HepG2 (cell line): Measurements from ENCODE around the gene VEPH1. TPM values are rescaled to one million over a fixed set of nuclear protein-coding genes. Genes with fewer than 3 reads are reported as not detected.

ENCODE experiments used
- ATAC-seq: fragments of 200-7000 bp; cut with Tn5 transposase; 3 replicates; pipeline ENCODE4 v1.9.1; 2020; ENCODE audit warnings: mild to moderate bottlenecking, moderate library complexity
- BruUV-seq: library from RNA; stranded (reverse); fragments of 400-500 nt; replicated peaks from 2 replicates; lab custom pipeline; 2021; lab: Mats Ljungman, UMichigan
- CTCF ChIA-PET: fragments of 300-600 bp; formaldehyde crosslinking; extraction: SDS; loops from one replicate; lab custom pipeline; 2021; ENCODE audit warnings: low total read pairs, inconsistent platforms, low intra/inter-chr PET ratio; lab: Yijun Ruan, JAX
- POLR2A ChIA-PET: fragments of 350-600 bp; sonication (Branson Sonifier 250); formaldehyde crosslinking; loops from one replicate; lab custom pipeline; 2020; ENCODE audit warnings: antibody characterized with exemption, inconsistent platforms; lab: Yijun Ruan, JAX
- DNase-seq: peaks from one replicate; pipeline ENCODE4 v3.0.0-alpha.2; 2015; ENCODE audit warnings: low spot score
- FAIRE-seq: peaks from 3 replicates; lab custom pipeline; 2011; peaks lifted over from hg19 to GRCh38; lab: Jason Lieb, UNC
- H2AFZ ChIP-seq: one replicate; pipeline ENCODE4 v1.6.1; 2011; ENCODE audit warnings: low read length, inconsistent platforms
- H3K27ac ChIP-seq: fragments of 300-600 bp; 3 replicates; pipeline ENCODE4 v1.8.0; 2011; ENCODE audit warnings: mixed run types, mild to moderate bottlenecking, mixed read lengths, low read length, inconsistent platforms; ENCODE audit not compliant: insufficient read depth; ENCODE audit errors: extremely low read length
- H3K27me3 ChIP-seq, 2 experiments: fragments of 200-600 bp in 1 of 2; 2 replicates in 1 of 2; 3 replicates in 1 of 2; pipeline versions ENCODE4 v1.6.0 to v1.8.0; 2011; ENCODE audit warnings: low read length in 2 of 2, mild to moderate bottlenecking in 2 of 2, moderate library complexity in 2 of 2, inconsistent platforms in 1 of 2; ENCODE audit not compliant: insufficient read depth in 2 of 2, control insufficient read depth in 1 of 2
- H3K36me3 ChIP-seq, 2 experiments: fragments of 200-600 bp in 1 of 2; replicated peaks in 1 of 2; 2 replicates in 1 of 2; 3 replicates in 1 of 2; pipeline versions ENCODE4 v1.5.1 to v1.8.0; 2011; ENCODE audit warnings: low read length in 2 of 2, inconsistent platforms in 1 of 2; ENCODE audit not compliant: insufficient read depth in 2 of 2, control insufficient read depth in 1 of 2
- H3K4me1 ChIP-seq: 2 replicates; pipeline ENCODE4 v1.5.1; 2012; ENCODE audit warnings: low read length, inconsistent platforms; ENCODE audit not compliant: insufficient read depth
- H3K4me2 ChIP-seq: 2 replicates; pipeline ENCODE4 v1.6.0; 2011; ENCODE audit warnings: low read depth, low read length, inconsistent platforms
- H3K4me3 ChIP-seq, 3 experiments: fragments of 200-600 bp in 1 of 3; sonication (generic), shearing (Covaris generic) in 1 of 3; replicated peaks in 1 of 3; 2 replicates each; pipeline ENCODE4 v1.5.1; 2011 to 2016; ENCODE audit warnings: low read length in 3 of 3, inconsistent platforms in 2 of 3, low read depth in 2 of 3, mild to moderate bottlenecking in 2 of 3, control low read depth in 1 of 3, mixed read lengths in 1 of 3; ENCODE audit not compliant: insufficient read depth in 1 of 3
- H3K79me2 ChIP-seq: one replicate; pipeline ENCODE4 v1.6.1; 2011; ENCODE audit warnings: low read length, inconsistent platforms; ENCODE audit not compliant: insufficient read depth
- H3K9ac ChIP-seq: 2 replicates; pipeline ENCODE4 v1.6.0; 2011; ENCODE audit warnings: mild to moderate bottlenecking, low read depth, low read length, inconsistent platforms; ENCODE audit not compliant: insufficient read depth
- H3K9me3 ChIP-seq: 2 replicates; pipeline ENCODE4 v1.5.1; 2012; ENCODE audit warnings: mild to moderate bottlenecking, low read length
- H4K20me1 ChIP-seq: 2 replicates; pipeline ENCODE4 v1.6.0; 2011; ENCODE audit warnings: inconsistent platforms, mild to moderate bottlenecking, low read length, moderate library complexity; ENCODE audit not compliant: insufficient read depth
- DNMT3B ChIP-seq: conservative IDR thresholded peaks from 2 replicates; pipeline ENCODE4 v1.6.1; 2016; ENCODE audit warnings: missing biosample characterization, control low read depth
- E2F2 ChIP-seq: sonication (generic); formaldehyde crosslinking; IDR thresholded peaks from 2 replicates; pipeline ENCODE4 v1.4.0; 2020; ENCODE audit warnings: missing genetic modification reagents, borderline replicate concordance
- HNRNPLL ChIP-seq: fragments of 200-400 bp; formaldehyde crosslinking; IDR thresholded peaks from 2 replicates; pipeline ENCODE4 v1.6.1; 2017; ENCODE audit warnings: mild to moderate bottlenecking, low read depth, low read length; ENCODE audit not compliant: poor library complexity, severe bottlenecking
- IKZF1 ChIP-seq: fragments of 450-650 bp; IDR thresholded peaks from 2 replicates; pipeline ENCODE4 v1.7.1; 2016
- MXD3 ChIP-seq: IDR thresholded peaks from 2 replicates; pipeline ENCODE4 v1.6.1; 2016; ENCODE audit warnings: mild to moderate bottlenecking, missing biosample characterization, missing genetic modification reagents
- NFRKB ChIP-seq: fragments of 450-650 bp; IDR thresholded peaks from 2 replicates; pipeline ENCODE4 v1.6.1; 2017
- RELA ChIP-seq: sonication (generic); formaldehyde crosslinking; IDR thresholded peaks from 2 replicates; pipeline ENCODE4 v1.4.0; 2020; ENCODE audit warnings: missing genetic modification reagents
- REPIN1 ChIP-seq: sonication (generic); formaldehyde crosslinking; IDR thresholded peaks from 2 replicates; pipeline ENCODE4 v1.8.0; 2022; ENCODE audit warnings: missing genetic modification reagents, low read depth, mild to moderate bottlenecking, borderline replicate concordance
- ZC3H13 ChIP-seq: sonication (generic); formaldehyde crosslinking; IDR thresholded peaks from 2 replicates; pipeline ENCODE4 v1.8.1; 2023; ENCODE audit warnings: mild to moderate bottlenecking, missing genetic modification reagents, moderate library complexity
- ZFP41 ChIP-seq: sonication (generic); formaldehyde crosslinking; IDR thresholded peaks from 2 replicates; pipeline ENCODE4 v1.4.0; 2020; ENCODE audit warnings: mild to moderate bottlenecking, missing genetic modification reagents, borderline replicate concordance
- ZMYM4 ChIP-seq: sonication (generic); formaldehyde crosslinking; IDR thresholded peaks from 2 replicates; pipeline ENCODE4 v1.8.1; 2023; ENCODE audit warnings: mild to moderate bottlenecking, missing genetic modification reagents
- ZNF232 ChIP-seq: sonication (generic); formaldehyde crosslinking; IDR thresholded peaks from 2 replicates; pipeline ENCODE4 v1.4.0; 2020; ENCODE audit warnings: missing genetic modification reagents, borderline replicate concordance
- ZNF274 ChIP-seq: sonication (generic); formaldehyde crosslinking; IDR thresholded peaks from 2 replicates; pipeline ENCODE4 v1.5.1; 2020; ENCODE audit warnings: mild to moderate bottlenecking, missing genetic modification reagents
- ZNF546 ChIP-seq: sonication (generic); formaldehyde crosslinking; conservative IDR thresholded peaks from 2 replicates; pipeline ENCODE4 v1.8.1; 2023; ENCODE audit warnings: mild to moderate bottlenecking, missing genetic modification reagents
- ZNF644 ChIP-seq: IDR thresholded peaks from 2 replicates; pipeline ENCODE4 v1.6.1; 2016; ENCODE audit warnings: low read depth
- ZNF674 ChIP-seq: sonication (generic); formaldehyde crosslinking; IDR thresholded peaks from 2 replicates; pipeline ENCODE4 v1.5.0; 2020; ENCODE audit warnings: low read depth, mild to moderate bottlenecking, missing genetic modification reagents
- ZNF713 ChIP-seq: sonication (generic); formaldehyde crosslinking; IDR thresholded peaks from 2 replicates; pipeline ENCODE4 v1.4.0; 2020; ENCODE audit warnings: mild to moderate bottlenecking, missing genetic modification reagents
- ZNF772 ChIP-seq: sonication (generic); formaldehyde crosslinking; IDR thresholded peaks from 2 replicates; pipeline ENCODE4 v1.5.0; 2020; ENCODE audit warnings: mild to moderate bottlenecking, missing genetic modification reagents
- WGBS: methylation state at CpG from one replicate; pipeline ENCODE4 v1.1.6; 2017; ENCODE audit warnings: low lambda C conversion rate; 5-methylcytosine and 5-hydroxymethylcytosine counted together
- in situ Hi-C: cut with HindIII; loops from 2 replicates; pipeline ENCODE4 v1.10.0; 2017; ENCODE audit warnings: low pct_unique_long_range_greater_than_20kb; ENCODE audit not compliant: extremely low pct_ligation_motif_present
- intact Hi-C: fragments of 100-400 bp; cut with micrococcal nuclease; formaldehyde crosslinking; loops from one replicate; pipeline ENCODE4 v1.10.0; 2022; ENCODE audit not compliant: unreplicated experiment
- polyA plus RNA-seq, 8 experiments: library from polyadenylated mRNA; depleted of rRNA in 3 of 8; stranded (reverse) in 7 of 8; unstranded in 1 of 8; fragments of >200 nt; fragmentation: Illumina TruSeq in 4 of 8; extraction: Trizol in 4 of 8; gene quantifications; 2 replicates each; pipeline versions ENCODE4 v1.2.1 to v1.2.3, GENCODE V29; 2011 to 2016; ENCODE audit warnings: low read depth in 4 of 8, missing spikeins in 1 of 8, mixed read lengths in 1 of 8; ENCODE audit not compliant: insufficient read depth in 1 of 8
- total RNA-seq, 5 experiments: library from RNA; depleted of rRNA; stranded (reverse); fragments of >200 nt; fragmentation: Illumina TruSeq; extraction: Trizol; gene quantifications; 2 replicates each; pipeline ENCODE4 v1.2.3, GENCODE V29; 2016; ENCODE audit warnings: low read depth in 1 of 5
- TF ChIP-seq, protein P1 (sequence below): IDR thresholded peaks from 2 replicates; pipeline ENCODE4 v1.6.1; 2016; ENCODE audit warnings: missing compliant biosample characterization, missing genetic modification reagents, borderline replicate concordance

VEPH1 gene
- total and polyA plus RNA-seq, 2 of the 13 experiments (the other 11 are each of a cell fraction or from before 2014, with no cell fraction given), result not detected

- H4K20me1 ChIP-seq, result no peaks in the 10 kb centered on the region
- in situ Hi-C loops, result no loop called here
- no peak overlapping the region for H3K4me3 ChIP-seq
- no peaks in the 10 kb centered on the region for H3K79me2 ChIP-seq
- no peak overlapping the region for H2AFZ ChIP-seq
- CTCF ChIA-PET, result no interaction called here
- intact Hi-C loops, result no loop called here
- no peak for TF ChIP-seq ZNF713
- TF ChIP-seq DNMT3B (CRISPR knock-in tag), result no peak
- TF ChIP-seq IKZF1, result no peak
- TF ChIP-seq, all 625 proteins: peak for 0
- Histone ChIP-seq H3K27me3 (no peaks in the 10 kb centered on the region), H3K36me3 (no peaks in the 10 kb centered on the region), H3K27ac (no peak overlapping the region), H3K4me1 (no peaks in the 10 kb centered on the region), H3K9me3 (no peaks in the 10 kb centered on the region), H3K4me2 (no peak overlapping the region), H3K9ac (no peak overlapping the region)
- no peak for FAIRE-seq
- ATAC-seq, result no peak
- no peak for DNase-seq
- no TSS peak for BruUV-seq
- 2% methylated on average over 2 of the region's 2 CpGs for WGBS
- POLR2A ChIA-PET, result no interaction called here
Measured at GRCh38 chr3:157360044-157360443, 143.2 kb downstream of the VEPH1 start.

DNA sequence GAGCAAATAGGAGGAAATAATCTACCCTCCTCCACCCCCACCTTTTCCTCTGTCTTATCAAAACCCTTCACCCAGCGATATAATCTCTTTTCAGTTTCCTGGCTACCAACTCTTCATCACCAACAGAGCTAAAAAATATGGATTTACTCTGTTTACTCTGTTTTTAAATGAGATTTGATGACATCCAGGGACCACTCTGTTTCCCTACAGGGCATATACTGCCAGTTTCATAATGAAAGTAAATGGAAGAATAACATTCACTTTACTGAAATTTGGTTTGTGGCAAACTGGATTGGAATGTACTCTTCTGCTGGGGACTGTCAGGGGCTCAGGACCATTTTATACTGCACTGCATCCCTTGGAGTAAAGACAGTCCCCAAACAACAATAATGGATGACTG lies 146.7 kb downstream of the VEPH1 start:
- 0% methylated on average over 1 of the region's 1 CpG for WGBS
- ChIA-PET CTCF (no interaction called here), POLR2A (no interaction called here)
- Histone ChIP-seq H3K27ac (no peak overlapping the region), H3K4me3 (no peak overlapping the region), H3K36me3 (no peaks in the 10 kb centered on the region), H3K9ac (no peak overlapping the region), H3K4me2 (no peak overlapping the region), H2AFZ (no peak overlapping the region), H3K4me1 (no peaks in the 10 kb centered on the region), H3K79me2 (no peaks in the 10 kb centered on the region), H3K27me3 (no peaks in the 10 kb centered on the region), H3K9me3 (no peaks in the 10 kb centered on the region), H4K20me1 (no peaks in the 10 kb centered on the region)
- ATAC-seq (no peak), FAIRE-seq (no peak), DNase-seq (no peak)
- no peak for TF ChIP-seq HNRNPLL
- no peak for TF ChIP-seq ZNF644
- TF ChIP-seq, protein P1, sequence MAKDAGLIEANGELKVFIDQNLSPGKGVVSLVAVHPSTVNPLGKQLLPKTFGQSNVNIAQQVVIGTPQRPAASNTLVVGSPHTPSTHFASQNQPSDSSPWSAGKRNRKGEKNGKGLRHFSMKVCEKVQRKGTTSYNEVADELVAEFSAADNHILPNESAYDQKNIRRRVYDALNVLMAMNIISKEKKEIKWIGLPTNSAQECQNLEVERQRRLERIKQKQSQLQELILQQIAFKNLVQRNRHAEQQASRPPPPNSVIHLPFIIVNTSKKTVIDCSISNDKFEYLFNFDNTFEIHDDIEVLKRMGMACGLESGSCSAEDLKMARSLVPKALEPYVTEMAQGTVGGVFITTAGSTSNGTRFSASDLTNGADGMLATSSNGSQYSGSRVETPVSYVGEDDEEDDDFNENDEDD (CRISPR knock-in tag), result no peak
- TF ChIP-seq ZC3H13 (CRISPR knock-in tag), result no peak
- TF ChIP-seq ZNF274 (CRISPR knock-in tag), result no peak
- TF ChIP-seq ZMYM4 (CRISPR knock-in tag), result no peak
- no peak for TF ChIP-seq RELA (CRISPR knock-in tag)
- TF ChIP-seq NFRKB, result no peak
- TF ChIP-seq ZNF674, result no peak
- no peak for TF ChIP-seq ZFP41
- no peak for TF ChIP-seq ZNF546 (CRISPR knock-in tag)
- no peak for TF ChIP-seq ZNF772
- TF ChIP-seq MXD3 (CRISPR knock-in tag), result no peak
- no peak for TF ChIP-seq ZNF232 (CRISPR knock-in tag)
- no peak for TF ChIP-seq E2F2
- no peak for TF ChIP-seq REPIN1 (CRISPR knock-in tag)
- in situ Hi-C loops, result no loop called here
- intact Hi-C loops, result no loop called here
- BruUV-seq, result no TSS peak
